ENCODE results near the gene PDGFRA.
A peak's percentile ranks its signal among the peaks of the same experiment; 100 is the strongest.

The PDGFRA gene

DNA sequence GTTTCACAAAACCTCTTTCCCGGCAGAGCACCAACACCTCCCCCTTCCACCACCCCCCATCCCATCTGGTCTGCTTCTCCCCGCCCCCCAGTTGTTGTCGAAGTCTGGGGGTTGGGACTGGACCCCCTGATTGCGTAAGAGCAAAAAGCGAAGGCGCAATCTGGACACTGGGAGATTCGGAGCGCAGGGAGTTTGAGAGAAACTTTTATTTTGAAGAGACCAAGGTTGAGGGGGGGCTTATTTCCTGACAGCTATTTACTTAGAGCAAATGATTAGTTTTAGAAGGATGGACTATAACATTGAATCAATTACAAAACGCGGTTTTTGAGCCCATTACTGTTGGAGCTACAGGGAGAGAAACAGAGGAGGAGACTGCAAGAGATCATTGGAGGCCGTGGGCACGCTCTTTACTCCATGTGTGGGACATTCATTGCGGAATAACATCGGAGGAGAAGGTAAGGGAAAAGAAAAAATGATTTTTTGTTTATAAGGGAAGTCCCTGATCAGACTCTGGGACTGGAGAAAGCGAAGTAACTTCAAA lies at the start of gene PDGFRA:
Gene PDGFRA, plus strand, starts transcription at position 333 of the 541 bp plus-strand sequence. CDS start 29,476 bp downstream, outside the sequence.
- peak; percentile 85 for DNase-seq

DNA sequence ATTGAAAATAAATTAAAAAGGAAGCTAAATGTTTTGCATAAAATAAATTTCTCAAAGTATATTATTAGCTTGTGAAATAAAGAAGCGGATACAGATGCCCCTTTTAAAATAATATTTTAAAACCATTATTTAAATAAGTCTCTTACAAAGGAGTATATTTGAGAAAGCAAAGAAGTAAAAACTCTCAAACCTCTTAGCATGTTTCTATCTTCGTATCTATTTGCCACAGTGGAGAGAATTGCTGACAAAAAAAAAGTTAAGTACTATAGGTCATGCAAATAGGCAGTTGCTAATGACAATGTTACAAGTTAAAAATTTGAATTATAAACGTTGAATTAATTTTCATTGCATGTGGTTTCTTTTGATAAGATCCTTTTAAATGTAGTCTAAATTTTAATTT lies 44.5 kb upstream of the PDGFRA start:
- no peak for DNase-seq

DNA sequence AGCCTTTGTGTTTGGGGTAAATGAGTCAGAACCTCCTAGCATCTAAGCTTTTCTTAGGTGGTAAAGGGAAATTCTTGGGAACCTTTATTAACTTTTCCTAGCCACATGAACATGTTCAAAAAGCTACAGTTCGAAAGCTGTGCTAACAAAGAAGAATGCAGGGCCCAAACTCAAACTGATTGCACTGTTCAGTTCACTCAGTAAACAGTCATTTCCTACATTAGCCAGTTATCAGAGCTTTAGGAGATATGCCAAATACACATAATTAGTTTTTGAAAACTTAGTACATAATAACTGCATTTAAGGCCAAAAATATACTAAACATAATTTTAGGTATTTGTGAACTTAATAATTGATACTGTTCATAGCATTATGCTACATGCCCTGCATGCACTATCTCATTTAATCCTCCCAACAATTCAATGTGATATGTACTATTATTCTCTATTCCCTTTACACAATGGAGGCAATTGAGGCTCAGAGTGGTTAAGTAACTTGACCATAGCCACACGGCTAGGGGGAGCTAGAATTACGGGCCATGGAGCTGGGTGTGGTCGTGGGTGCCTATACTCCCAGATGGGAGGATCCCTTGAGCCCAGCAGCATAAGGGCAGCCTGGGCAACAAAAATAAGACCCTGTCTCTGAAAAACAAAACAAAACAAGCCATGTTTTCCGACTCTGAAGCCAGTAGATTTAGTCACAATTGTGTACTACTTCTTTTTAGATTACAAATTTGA lies 43.9 kb upstream of the PDGFRA start:
- DNase-seq, result no peak

DNA sequence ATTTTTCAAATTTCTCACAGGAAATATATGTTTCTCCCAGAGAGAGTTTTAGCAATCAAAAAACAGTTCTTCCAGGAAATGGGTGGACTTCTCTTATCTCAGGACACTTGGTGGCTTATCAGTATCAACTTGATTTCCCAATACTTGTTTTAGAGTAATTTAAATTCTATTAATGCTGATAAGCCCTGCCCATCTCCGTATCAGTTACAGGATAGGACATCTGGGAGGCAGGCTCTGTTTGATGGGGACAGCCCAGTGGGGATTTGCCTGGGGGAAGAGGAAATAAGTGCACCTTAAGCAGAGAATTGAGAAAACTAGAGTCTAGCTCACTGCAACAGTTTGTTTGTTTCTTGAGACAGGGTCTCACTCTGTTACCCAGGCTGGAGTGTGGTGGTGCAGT lies 43.2 kb upstream of the PDGFRA start:
- DNase-seq, result no peak

DNA sequence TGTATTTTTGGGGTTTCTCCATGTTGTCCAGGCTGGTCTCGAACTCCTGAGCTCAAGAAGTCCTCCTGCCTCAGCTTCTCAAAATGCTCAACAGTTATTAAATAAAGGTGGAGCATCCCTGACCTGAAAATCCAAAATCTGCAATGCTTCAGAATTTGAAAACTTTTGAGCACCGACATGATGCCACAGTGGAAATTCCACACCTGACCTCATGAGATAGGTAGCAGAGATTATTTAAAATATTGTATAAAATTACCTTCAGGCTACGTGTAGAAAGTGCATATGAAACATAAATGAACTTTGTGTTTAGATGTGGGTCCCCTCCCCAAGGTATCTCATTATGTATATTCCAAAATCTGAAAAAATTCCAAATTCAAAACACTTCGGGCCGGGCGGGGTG lies 42.7 kb upstream of the PDGFRA start:
- no peak for DNase-seq

DNA sequence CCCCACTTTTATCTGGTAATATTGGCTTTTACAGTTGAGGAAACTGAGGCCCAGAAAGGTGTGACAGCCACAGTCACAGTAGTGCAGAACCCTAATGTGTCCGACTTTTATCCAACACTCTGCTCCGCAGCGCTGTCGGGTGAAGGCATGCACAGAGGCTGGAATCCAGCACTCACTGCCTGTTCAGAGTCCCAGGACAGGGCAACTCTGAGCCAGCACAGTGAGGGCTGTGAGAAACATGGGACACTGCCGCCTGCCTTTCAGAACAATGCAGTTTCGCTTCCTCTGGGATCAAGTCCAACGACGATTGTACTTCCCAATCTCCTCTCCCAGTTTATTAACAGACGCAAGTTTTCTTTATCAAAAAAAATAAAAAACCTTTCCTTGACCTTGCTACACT lies 41.9 kb upstream of the PDGFRA start:
- DNase-seq, result no peak

DNA sequence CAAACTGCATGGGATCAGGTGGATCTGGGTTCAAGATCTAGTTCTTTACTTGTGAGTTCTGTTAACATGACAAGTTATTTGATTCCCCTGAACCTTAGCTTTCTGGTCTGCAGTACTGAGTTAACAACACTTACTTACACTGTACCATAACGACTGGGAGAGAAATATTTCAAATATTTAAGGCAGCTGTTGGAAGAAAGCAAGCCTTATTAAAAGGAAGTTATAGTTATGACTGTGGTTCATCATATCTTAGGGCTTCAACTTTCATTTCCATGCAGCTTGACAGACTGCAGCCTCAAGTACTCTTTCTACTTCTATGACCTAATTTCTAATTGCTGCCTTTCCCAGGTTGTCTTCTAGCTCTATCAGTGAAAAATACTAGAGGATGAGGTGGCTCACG lies 40.0 kb upstream of the PDGFRA start:
- DNase-seq, result no peak

DNA sequence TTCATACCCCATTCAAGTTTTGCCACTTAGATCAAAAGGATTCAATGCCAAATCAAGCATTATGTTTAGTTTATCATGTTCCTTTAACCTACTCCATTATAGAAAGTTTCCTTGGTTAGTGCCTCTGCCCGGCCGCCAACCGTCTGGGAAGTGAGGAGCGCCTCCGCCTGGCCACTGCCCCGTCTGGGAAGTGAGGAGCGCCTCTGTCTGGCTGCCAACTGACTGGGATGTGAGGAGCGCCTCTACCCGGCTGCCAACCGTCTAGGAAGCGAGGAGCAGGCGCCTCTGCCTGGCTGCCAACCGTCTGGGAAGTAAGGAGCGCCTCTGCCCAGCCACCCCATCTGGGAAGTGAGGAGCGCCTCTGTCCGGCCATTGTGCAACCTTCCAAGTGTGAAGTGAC lies 36.3 kb upstream of the PDGFRA start:
- DNase-seq, result no peak

DNA sequence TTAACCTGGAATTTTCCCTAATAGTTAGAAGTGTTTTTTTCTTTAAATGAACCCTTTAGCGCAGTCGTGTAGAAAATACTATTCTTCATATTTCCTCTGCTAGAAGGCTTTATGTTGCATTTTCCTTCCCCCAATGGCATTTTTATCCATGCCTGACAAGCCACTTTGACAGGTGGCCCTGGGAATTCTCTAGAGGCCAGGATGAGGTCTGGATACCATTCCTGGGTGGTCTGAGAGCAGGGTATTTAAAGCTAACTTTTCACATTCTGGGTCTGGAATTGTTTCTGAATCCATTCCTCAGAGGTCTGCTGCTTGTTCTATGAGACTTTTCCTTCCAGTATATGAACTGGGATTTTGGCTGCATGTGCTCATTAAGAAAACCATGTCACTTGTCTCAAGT lies 31.2 kb upstream of the PDGFRA start:
- DNase-seq, result no peak

DNA sequence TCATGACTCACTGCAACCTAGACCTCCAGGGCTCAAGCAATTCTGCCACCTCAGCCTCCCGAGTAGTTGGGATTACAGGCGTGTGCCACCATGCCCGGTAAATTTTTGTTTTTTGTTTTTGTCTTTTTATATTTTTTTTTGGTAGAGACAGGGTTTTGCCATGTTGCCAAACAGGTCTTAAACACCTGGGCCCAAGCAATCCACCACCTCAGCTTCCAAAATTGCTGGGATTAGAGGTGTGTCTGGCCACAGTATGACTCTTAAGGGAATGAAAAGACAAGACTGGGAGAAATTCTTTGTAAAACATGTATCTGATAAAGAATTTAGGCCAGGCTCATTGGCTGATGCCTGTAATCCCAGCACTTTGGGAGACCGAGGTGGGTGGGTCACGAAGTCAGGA lies 29.2 kb upstream of the PDGFRA start:
- DNase-seq, result no peak

DNA sequence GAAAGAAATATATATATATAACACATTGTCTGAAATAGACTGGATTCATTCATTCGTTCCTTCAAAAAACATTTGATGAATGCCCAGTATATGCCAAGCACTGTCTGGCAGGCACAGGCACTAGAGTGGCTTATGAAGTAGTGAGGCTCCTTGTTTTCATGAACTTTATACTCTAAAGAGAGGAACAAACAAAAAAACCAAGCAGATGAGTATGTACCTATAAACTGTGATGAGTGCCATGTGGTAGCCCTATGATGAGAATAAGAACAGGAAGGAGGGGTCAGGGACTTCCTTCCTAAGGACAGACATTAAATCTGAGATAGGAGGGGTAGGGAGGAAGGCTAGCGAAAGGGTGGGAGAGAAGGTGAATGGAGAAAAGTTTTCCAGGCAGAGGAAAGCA lies 19.5 kb upstream of the PDGFRA start:
- no peak for DNase-seq

DNA sequence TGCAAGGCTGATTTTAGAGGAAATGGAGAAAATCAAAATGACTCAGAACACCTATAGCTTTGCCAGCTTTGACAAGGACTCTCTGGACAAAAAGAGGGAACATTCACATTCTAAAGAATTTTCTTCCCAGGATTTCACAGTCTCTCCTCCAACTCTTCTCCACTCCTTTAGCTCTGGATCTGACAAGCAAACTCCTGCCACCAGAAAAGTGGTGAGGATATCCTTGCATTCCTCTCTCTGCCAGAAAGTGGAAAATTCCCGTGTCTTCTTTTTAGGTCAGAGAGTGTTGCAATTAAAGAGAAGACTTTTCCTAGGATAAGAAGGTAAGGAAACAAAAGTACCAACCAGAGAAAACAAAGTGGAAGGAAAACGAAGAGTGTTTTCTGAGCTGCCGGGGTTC lies 16.1 kb upstream of the PDGFRA start:
- no peak for DNase-seq

DNA sequence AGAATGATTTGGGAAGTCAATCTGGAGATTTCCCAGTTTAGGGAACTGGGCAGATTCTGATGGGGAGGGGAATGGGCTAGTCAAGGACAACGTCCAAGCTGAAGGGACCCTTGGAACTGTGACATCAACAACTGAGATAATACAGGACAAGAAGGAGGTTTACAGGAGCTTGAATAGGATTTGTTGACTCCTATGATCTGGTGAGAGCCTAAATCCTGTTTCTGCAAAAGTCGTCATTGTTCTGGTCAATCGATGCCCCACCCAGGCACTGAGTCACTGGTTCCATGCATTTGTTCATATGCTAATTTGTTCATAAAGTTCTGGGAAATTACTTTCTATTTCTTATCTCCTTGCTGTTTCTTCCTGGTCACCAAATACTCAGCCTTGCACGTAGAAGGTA lies 15.3 kb upstream of the PDGFRA start:
- no peak for DNase-seq

DNA sequence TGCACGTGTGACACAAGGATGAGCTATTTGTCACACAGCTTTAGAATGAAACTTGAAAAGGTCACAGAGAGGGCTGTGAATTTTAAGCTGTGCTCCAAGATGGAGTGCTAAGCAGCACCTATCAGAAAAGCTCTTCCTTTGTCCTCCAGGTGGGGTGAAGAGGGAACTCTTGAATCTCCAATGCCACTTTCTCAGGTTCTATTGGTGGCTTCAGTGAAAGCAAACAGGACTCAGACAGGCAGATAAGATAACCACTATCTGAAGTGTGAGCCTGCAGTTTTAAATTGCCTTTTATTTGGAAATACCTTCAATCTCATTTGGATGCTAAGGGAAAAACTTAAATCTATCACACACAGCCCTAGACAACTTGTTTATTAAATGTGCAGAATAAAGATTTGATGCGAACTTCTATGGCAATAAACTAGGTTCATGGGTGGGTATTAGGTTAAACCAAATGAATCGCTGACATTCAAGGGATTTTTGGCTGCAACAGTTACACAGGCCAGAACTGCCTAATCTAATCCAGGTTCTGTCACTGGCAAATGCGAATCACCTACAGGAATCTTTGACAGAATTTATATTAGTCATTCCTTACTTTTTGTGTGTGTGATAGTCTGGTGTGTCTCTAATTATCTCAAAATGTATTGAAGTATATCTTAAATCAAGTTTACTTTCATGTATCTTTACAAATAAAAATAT lies 13.6 kb upstream of the PDGFRA start:
- DNase-seq, result no peak

DNA sequence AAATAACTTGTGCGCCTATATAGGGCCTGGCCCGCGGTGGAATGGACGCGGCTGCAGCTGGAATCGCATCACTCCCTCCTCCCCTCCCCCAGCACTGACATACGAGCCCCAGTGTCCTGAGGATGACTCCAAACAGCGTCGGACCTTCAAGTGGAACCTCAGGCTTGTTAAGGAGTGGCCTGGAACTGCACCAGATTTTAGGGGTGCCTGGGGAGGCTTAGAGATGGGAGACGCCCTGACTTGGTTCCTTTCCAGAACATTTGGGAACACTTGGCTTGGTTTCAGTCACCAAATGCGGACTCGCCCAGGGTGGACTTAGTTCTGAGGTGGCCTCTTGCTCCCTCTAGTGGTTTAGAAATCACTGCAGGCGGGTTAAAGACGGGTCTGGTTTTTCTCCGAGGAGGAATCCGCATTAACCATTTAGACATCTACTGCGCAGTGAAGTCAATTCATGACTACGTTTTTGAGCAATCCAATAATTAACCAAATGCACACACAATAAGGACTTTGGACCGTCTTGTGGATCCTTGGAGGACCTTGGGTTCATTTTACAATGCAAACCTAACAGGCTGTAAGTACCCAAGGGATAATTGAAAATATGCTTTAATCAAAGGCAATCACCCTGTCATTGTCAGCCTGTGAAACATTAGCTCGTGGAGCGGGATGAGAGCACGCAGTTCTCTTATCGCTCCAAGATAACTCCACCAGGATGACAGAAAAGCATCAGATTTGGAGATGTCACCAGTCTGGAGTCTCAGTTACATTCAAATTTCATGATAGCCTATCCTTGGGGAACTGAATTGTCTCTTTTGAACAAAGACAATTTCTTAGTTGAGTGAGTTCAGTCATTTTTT lies 11.2 kb upstream of the PDGFRA start:
- DNase-seq, result peak; percentile 97

DNA sequence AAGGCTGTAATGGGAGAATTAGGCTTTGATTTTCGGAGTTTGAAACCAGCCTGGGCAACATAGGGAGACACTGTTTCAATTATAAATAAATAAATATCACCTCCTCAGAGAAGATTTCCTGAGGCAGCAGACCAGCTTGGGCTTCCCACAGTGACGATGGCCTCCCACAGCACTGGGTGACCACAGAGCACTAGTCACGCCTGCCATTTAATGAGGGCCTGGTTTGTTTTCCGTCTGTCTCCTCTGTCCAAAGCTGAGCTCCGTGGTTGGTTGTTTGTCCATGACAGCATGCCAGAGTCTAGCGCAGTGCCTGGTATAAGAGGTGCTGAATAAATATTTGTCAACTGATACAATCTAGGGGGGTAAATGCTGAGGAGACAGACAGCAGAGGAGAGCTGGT lies 10.4 kb upstream of the PDGFRA start:
- DNase-seq, result no peak

DNA sequence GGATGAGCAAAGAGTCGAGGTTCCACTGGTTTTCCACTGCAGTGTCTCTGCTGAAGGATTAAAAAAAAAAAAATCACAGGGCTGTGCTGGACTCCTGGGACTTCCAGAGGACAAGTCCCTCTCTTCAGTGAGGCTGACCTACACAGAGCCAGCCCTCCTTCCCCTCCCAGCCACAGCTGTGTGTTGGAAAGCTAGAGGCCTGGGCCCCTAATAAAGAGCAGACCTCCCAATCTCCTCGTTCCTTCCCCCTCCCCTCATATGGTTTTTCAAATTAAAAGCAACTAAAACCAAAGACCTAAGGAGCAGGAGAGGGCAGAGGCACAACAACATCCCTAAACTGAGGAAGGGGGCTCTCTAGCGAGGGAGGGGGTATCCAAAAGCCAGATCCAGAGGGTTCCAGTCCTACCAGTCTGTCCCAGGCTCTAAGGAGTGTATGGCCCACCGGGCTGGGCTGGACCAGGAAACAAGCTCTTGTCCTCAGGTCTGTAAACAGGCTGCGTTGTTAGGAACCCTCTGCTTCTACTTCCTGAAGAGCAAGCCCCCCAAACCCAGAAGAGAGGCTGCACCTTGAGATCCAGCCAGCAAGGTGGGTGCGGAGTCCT lies 4.0 kb upstream of the PDGFRA start:
- DNase-seq, result peak; percentile 55

DNA sequence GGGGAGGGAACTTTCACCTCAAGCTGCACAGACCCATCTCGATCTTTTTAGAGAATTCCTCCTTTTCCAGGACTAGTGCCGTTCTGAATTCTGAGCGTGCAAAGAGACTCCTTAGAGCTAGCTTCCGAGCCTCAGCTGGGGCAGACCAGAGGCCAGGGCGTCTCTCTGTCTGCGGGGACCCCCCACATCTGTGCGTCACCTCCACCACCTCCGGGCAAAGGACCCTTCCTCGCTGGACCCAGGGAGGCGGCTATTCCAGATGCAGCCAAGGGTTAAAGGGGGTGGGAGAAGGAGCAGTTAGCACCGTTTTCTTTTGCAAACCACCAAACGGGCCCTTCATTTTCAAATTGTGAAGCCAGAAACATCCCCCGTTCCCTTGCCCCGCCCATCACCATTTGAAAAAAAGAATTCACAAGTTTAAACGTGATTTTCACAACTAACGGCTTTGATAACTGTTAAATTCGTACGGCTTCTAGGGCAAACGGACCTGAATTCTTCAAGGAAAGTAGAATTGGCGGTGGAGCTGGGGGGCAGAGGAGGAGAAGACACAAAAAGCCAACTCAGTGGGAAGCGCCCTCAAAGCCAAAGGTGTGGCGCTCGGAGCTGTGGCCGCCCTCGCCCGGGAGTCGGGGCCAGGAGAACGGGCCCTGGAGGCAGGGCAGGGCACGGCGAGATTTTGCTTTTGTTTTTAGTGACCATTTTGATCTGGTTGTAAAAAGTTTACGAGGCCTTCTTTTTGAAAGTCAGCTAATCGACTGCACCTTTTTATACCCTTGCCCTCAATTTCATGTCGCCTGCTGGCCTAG lies 3.3 kb upstream of the PDGFRA start:
- peak; percentile 70 for DNase-seq

DNA sequence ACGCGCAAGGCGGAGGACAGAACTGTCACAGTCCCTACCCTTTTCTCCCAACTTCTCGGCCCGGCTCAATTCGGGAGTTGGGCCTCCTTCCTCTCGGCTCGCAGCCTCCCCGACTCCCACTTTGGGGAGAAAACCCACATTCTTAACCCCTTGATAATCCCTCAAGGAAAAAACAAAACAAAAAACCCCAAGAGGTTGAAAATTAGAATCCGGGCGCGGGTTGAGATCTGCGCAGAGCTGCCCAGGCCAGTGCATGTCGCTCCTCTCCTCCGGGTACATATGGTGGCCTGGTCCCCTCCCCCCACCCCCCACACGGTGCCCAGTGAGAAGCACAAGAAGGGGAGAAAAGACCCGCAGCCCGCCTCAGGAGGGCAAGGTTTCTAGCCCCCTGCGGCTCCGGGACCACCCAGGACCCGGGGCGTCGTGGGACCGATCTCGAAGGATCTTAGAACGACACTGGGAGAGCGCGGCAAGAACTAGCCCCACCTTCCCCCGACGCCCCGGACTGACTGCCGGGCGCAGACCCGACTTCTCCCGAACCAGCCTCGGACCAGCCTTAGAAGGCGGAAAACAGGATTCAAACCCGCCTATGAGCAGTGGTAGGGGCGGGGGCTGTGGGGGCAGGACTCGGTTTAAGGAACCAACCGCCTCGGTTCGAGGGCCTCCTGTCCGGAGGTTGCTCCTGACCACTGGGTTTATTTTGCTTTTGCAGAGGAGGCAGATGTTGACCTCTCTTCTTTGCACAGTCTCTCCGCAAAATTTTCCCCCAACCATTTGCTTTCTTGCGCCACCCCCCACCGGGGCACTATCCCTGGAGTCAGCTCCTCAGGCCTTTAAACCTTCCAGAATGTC lies 2.5 kb upstream of the PDGFRA start:
- DNase-seq, result peak; percentile 64

DNA sequence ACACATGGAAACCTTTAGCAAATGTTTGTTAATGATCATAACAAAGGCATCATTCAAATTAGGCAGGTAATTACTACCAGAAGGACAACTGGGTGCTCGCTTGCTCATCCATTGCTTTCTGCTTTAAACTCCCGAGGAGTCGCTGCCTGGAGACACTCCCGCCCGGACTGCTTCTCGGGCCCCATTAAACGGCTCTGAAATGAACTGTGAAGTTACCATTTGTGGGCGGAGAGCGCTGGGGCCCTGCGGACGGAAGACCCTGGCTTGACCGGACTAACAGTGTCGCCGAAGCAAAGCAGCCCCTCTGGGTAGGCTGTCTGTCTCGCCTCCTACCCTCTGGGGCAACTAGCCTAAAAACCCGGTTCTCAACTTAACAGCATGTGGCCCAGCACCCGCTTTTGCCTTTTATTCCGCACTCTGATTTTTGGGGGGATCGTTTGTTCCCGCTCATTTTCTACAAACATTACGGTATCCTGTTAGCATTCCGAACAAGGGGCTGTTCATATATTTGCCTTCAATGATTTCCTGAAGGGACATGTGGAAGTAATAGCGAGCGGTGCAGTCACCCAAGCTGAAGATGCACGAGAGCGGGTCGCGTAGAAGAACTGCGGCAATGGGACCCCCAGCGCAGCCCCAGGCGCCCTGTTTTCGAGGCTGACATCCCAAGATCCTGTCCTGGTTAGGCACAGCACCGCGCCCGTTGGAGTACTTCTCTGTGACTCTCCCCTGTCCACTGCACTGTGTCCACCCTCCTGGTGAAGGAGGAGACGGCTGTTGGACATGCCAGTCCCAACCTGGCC lies 1.6 kb upstream of the PDGFRA start:
- DNase-seq, result peak; percentile 91

Data from eye (tissue), 1 donor.